Measurements from ENCODE around the gene SHISA9.

- TF ChIP-seq EP300 (IDR thresholded peaks at IDR 0.05), result no peak
- no peak for TF ChIP-seq CTCF (IDR thresholded peaks at IDR 0.05)
- TF ChIP-seq POLR2AphosphoS2 (conservative IDR thresholded peaks at IDR 0.05; ENCODE audit: low read length), result no peak
- no peak for TF ChIP-seq PBX3 (IDR thresholded peaks at IDR 0.05)
Observed at GRCh38 chr16:13130586-13130985, 229.2 kb downstream of the SHISA9 start.

Measured in A549 (cell line).